Transverse colon (tissue), 3 donors: Measurements from ENCODE around the gene GALNT18.

Source experiments
- POLR2A ChIP-seq: fragments of 450-650 bp; IDR thresholded peaks from one replicate; pipeline ENCODE4 v1.6.1; 2016; ENCODE audit warnings: antibody characterized with exemption, mild to moderate bottlenecking, moderate library complexity
- TF ChIP-seq, protein P1 (sequence below), 5 experiments: fragments of 200-600 bp in 3 of 5; fragments of 450-650 bp in 2 of 5; sonication (generic) in 3 of 5; IDR thresholded peaks; 1 replicate in 2 of 5; 2 replicates in 3 of 5; pipeline ENCODE4 v1.5.1; 2016 to 2017; ENCODE audit warnings: antibody characterized with exemption in 5 of 5, inconsistent platforms in 3 of 5, mild to moderate bottlenecking in 2 of 5, moderate library complexity in 1 of 5

DNA sequence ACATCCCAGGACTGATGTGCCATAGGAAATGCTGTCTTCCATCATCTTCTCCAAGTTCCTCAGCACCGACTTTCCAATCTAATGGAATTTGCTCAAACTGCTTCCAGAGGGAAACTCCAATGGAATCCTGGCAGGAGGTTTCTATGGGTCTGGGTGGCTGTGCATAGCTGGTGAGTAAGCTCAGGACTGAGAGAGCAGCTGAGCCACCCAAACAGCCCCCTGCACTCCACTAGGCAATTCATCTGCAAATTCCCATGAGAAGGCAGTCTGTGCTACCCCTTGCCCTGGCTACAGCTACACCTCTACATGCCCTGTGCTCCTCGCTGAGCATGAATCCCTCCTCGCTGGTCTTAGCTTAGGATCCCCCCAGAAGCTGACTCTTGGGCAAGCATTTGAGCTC is 140.8 kb downstream of the GALNT18 start:
- TF ChIP-seq POLR2A, result no peak
- TF ChIP-seq, protein P1, sequence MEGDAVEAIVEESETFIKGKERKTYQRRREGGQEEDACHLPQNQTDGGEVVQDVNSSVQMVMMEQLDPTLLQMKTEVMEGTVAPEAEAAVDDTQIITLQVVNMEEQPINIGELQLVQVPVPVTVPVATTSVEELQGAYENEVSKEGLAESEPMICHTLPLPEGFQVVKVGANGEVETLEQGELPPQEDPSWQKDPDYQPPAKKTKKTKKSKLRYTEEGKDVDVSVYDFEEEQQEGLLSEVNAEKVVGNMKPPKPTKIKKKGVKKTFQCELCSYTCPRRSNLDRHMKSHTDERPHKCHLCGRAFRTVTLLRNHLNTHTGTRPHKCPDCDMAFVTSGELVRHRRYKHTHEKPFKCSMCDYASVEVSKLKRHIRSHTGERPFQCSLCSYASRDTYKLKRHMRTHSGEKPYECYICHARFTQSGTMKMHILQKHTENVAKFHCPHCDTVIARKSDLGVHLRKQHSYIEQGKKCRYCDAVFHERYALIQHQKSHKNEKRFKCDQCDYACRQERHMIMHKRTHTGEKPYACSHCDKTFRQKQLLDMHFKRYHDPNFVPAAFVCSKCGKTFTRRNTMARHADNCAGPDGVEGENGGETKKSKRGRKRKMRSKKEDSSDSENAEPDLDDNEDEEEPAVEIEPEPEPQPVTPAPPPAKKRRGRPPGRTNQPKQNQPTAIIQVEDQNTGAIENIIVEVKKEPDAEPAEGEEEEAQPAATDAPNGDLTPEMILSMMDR (IDR thresholded peaks at IDR 0.05), result no peak
